Neuronal stem cell (in vitro differentiated cells): ENCODE data around the gene HTR7.
A peak's percentile ranks its signal among the peaks of the same experiment; 100 is the strongest.

Source experiments
- DNase-seq: peaks from one replicate; pipeline ENCODE4 v3.0.0-alpha.2; 2013; ENCODE audit warnings: low spot score
- H2AFZ ChIP-seq: one replicate; pipeline ENCODE4 v1.6.1; 2013; ENCODE audit warnings: mild to moderate bottlenecking, low read length, inconsistent platforms
- H2AK5ac ChIP-seq: 2 replicates; pipeline ENCODE4 v1.6.1; 2013; ENCODE audit warnings: low read depth, mild to moderate bottlenecking, inconsistent platforms, low read length, moderate library complexity, mixed read lengths
- H2BK120ac ChIP-seq: 2 replicates; pipeline ENCODE4 v1.6.1; 2013; ENCODE audit warnings: low read depth, mild to moderate bottlenecking, inconsistent platforms, low read length, moderate library complexity, mixed read lengths
- H2BK12ac ChIP-seq: one replicate; pipeline ENCODE4 v1.6.1; 2013; ENCODE audit warnings: low read length, inconsistent platforms
- H2BK15ac ChIP-seq: 2 replicates; pipeline ENCODE4 v1.6.1; 2013; ENCODE audit warnings: mild to moderate bottlenecking, low read length, inconsistent platforms, mixed read lengths
- H2BK5ac ChIP-seq: one replicate; pipeline ENCODE4 v1.6.1; 2013; ENCODE audit warnings: inconsistent platforms, mild to moderate bottlenecking, low read length, moderate library complexity
- H3K14ac ChIP-seq: one replicate; pipeline ENCODE4 v1.6.1; 2013; ENCODE audit warnings: low read length, inconsistent platforms
- H3K18ac ChIP-seq: 2 replicates; pipeline ENCODE4 v1.6.1; 2013; ENCODE audit warnings: low read length, inconsistent platforms
- H3K23ac ChIP-seq: 2 replicates; pipeline ENCODE4 v1.6.1; 2013; ENCODE audit warnings: low read depth, mild to moderate bottlenecking, mixed read lengths, low read length, inconsistent platforms; ENCODE audit not compliant: poor library complexity
- H3K27ac ChIP-seq: replicated peaks from 3 replicates; pipeline ENCODE4 v1.5.1; 2013; ENCODE audit warnings: low read length, inconsistent platforms
- H3K27me3 ChIP-seq, 3 experiments: 2 replicates each; pipeline ENCODE4 v1.6.1; 2013; ENCODE audit warnings: low read length in 3 of 3, mild to moderate bottlenecking in 2 of 3, inconsistent platforms in 1 of 3, low read depth in 1 of 3, mixed read lengths in 1 of 3, moderate library complexity in 1 of 3; ENCODE audit not compliant: control insufficient read depth in 3 of 3, insufficient read depth in 3 of 3
- H3K36me3 ChIP-seq, 2 donors: replicated peaks in 1 of 2; 2 replicates each; pipeline ENCODE4 v1.6.1; 2013; ENCODE audit warnings: low read length in 2 of 2; ENCODE audit not compliant: control insufficient read depth in 2 of 2, insufficient read depth in 2 of 2
- H3K4ac ChIP-seq: 2 replicates; pipeline ENCODE4 v1.6.1; 2013; ENCODE audit warnings: inconsistent platforms, mild to moderate bottlenecking, low read length, moderate library complexity
- H3K4me1 ChIP-seq, 2 donors: 1 replicate in 1 of 2; 2 replicates in 1 of 2; pipeline ENCODE4 v1.6.1; 2013; ENCODE audit warnings: low read length in 2 of 2, low read depth in 1 of 2; ENCODE audit not compliant: control insufficient read depth in 2 of 2, insufficient read depth in 1 of 2
- H3K4me2 ChIP-seq: one replicate; pipeline ENCODE4 v1.6.1; 2013; ENCODE audit warnings: mild to moderate bottlenecking, low read length, inconsistent platforms; ENCODE audit not compliant: insufficient read depth, poor library complexity, severe bottlenecking
- H3K4me3 ChIP-seq, 2 donors: 2 replicates each; pipeline ENCODE4 v1.5.1; 2013; ENCODE audit warnings: low read length in 2 of 2, mild to moderate bottlenecking in 2 of 2, inconsistent platforms in 1 of 2, moderate library complexity in 1 of 2
- H3K79me1 ChIP-seq: one replicate; pipeline ENCODE4 v1.6.1; 2013; ENCODE audit warnings: low read depth, mild to moderate bottlenecking, inconsistent platforms, low read length, moderate library complexity
- H3K9ac ChIP-seq: one replicate; pipeline ENCODE4 v1.6.1; 2013; ENCODE audit warnings: mild to moderate bottlenecking, low read depth, low read length, inconsistent platforms; ENCODE audit not compliant: poor library complexity
- H3K9me3 ChIP-seq, 2 donors: replicated peaks in 1 of 2; 2 replicates each; pipeline versions ENCODE3 to v1.6.1; 2013; ENCODE audit warnings: low read length in 2 of 2, mild to moderate bottlenecking in 2 of 2, inconsistent platforms in 1 of 2, low read depth in 1 of 2, mixed read lengths in 1 of 2, moderate library complexity in 1 of 2; ENCODE audit not compliant: control insufficient read depth in 2 of 2, insufficient read depth in 1 of 2
- H4K8ac ChIP-seq: one replicate; pipeline ENCODE4 v1.6.1; 2013; ENCODE audit warnings: low read depth, mild to moderate bottlenecking, inconsistent platforms, low read length, moderate library complexity
- H4K91ac ChIP-seq: one replicate; pipeline ENCODE4 v1.6.1; 2013; ENCODE audit warnings: low read length, low read depth, mild to moderate bottlenecking, inconsistent platforms; ENCODE audit not compliant: poor library complexity
- WGBS, 2 donors: extraction: QIAGEN DNeasy Blood & Tissue Kit; methylation state at CpG; one replicate each; pipeline ENCODE4 v1.1.7; 2013; ENCODE audit warnings: missing lambda C conversion rate in 2 of 2, mixed read lengths in 1 of 2; ENCODE audit not compliant: insufficient read length in 2 of 2, insufficient replicate concordance in 1 of 2; ENCODE audit errors: extremely low coverage in 2 of 2; 5-methylcytosine and 5-hydroxymethylcytosine counted together

HTR7 gene

GRCh38 chr10:90859321-90859751, 1.5 kb upstream of the HTR7 start:
- peaks cover 8 to 81% (median 22%) of the 10 kb centered on the region in 3 experiments for H3K27me3 ChIP-seq
- H3K36me3 ChIP-seq, result no peaks in the 10 kb centered on the region
- no peak overlapping the region for H3K4ac ChIP-seq
- no peak overlapping the region for H4K91ac ChIP-seq
- H3K18ac ChIP-seq, result no peak overlapping the region
- H3K4me3 ChIP-seq, result no peak overlapping the region
- no peak overlapping the region for H2BK120ac ChIP-seq
- H2AK5ac ChIP-seq, result no peak overlapping the region
- no peak overlapping the region for H4K8ac ChIP-seq
- H2AFZ ChIP-seq, result no peak overlapping the region
- H3K4me2 ChIP-seq, result no peak overlapping the region
- H3K27ac ChIP-seq, result no peak overlapping the region
- no peak overlapping the region for H2BK12ac ChIP-seq
- no peaks in the 10 kb centered on the region for H3K9me3 ChIP-seq
- H3K9ac ChIP-seq, result no peak overlapping the region
- WGBS, 2 donors, result no CpG with 5 or more reads among the region's 5 CpGs
- H3K14ac ChIP-seq, result no peak overlapping the region
- no peak overlapping the region for H3K23ac ChIP-seq
- H2BK5ac ChIP-seq, result no peak overlapping the region
- H3K79me1 ChIP-seq, result no peaks in the 10 kb centered on the region
- no peak overlapping the region for H2BK15ac ChIP-seq
- peaks cover 0 to 5% of the 10 kb centered on the region in 2 donors for H3K4me1 ChIP-seq
- DNase-seq, result no peak

GRCh38 chr10:90858461-90858968, 676 bp upstream of the HTR7 start:
- no peak overlapping the region for H3K9ac ChIP-seq
- no peak overlapping the region for H4K8ac ChIP-seq

GRCh38 chr10:90856964-90857634, 740 bp downstream of the HTR7 start:
- H4K91ac ChIP-seq, result no peak overlapping the region
- peak overlapping the region; percentile 92 for H3K4me2 ChIP-seq
- no peak overlapping the region for H3K27ac ChIP-seq
- peaks cover 8 to 80% (median 22%) of the 10 kb centered on the region in 3 experiments for H3K27me3 ChIP-seq
- H3K4me1 ChIP-seq, result peaks cover 0 to 5% of the 10 kb centered on the region in 2 donors
- H2BK5ac ChIP-seq, result peak overlapping the region; percentile 39
- peak overlapping the region; percentile 49 to 93 for H3K4me3 ChIP-seq
- H4K8ac ChIP-seq, result no peak overlapping the region
- H2AK5ac ChIP-seq, result no peak overlapping the region
- H3K23ac ChIP-seq, result peak overlapping the region; percentile 92
- H3K36me3 ChIP-seq, result no peaks in the 10 kb centered on the region
- H2BK120ac ChIP-seq, result no peak overlapping the region
- H2BK12ac ChIP-seq, result no peak overlapping the region
- H3K18ac ChIP-seq, result peak overlapping the region; percentile 76
- no peaks in the 10 kb centered on the region for H3K9me3 ChIP-seq
- WGBS, 2 donors, result no CpG with 5 or more reads among the region's 59 CpGs
- peak overlapping the region; percentile 96 for H2AFZ ChIP-seq
- H3K4ac ChIP-seq, result no peak overlapping the region
- no peaks in the 10 kb centered on the region for H3K79me1 ChIP-seq
- peak overlapping the region; percentile 71 for H3K14ac ChIP-seq
- H2BK15ac ChIP-seq, result no peak overlapping the region
- H3K9ac ChIP-seq, result peak overlapping the region; percentile 81
- DNase-seq, result no peak

More at GRCh38 chr10:90858461-90858968, 676 bp upstream of the HTR7 start:
- H2AK5ac ChIP-seq, result no peak overlapping the region
- no peak overlapping the region for H3K14ac ChIP-seq
- no peak overlapping the region for H3K27ac ChIP-seq
- no peaks in the 10 kb centered on the region for H3K36me3 ChIP-seq
- peaks cover 8 to 88% (median 22%) of the 10 kb centered on the region in 3 experiments for H3K27me3 ChIP-seq
- peaks cover 0 to 5% of the 10 kb centered on the region in 2 donors for H3K4me1 ChIP-seq
- no CpG with 5 or more reads among the region's 10 CpGs for WGBS, 2 donors
- peak overlapping the region; percentile 94 for H3K4me2 ChIP-seq
- no peak overlapping the region for H2BK12ac ChIP-seq
- no peak overlapping the region for H3K18ac ChIP-seq
- no peak overlapping the region for H3K4ac ChIP-seq
- H3K79me1 ChIP-seq, result no peaks in the 10 kb centered on the region
- H2BK120ac ChIP-seq, result no peak overlapping the region
- peak overlapping the region; percentile 96 for H2AFZ ChIP-seq
- peak overlapping the region in 1 of 2 donors; percentile 93 for H3K4me3 ChIP-seq
- no peaks in the 10 kb centered on the region for H3K9me3 ChIP-seq
- H2BK5ac ChIP-seq, result no peak overlapping the region
- no peak overlapping the region for H2BK15ac ChIP-seq
- no peak for DNase-seq
- H4K91ac ChIP-seq, result no peak overlapping the region
- H3K23ac ChIP-seq, result no peak overlapping the region

DNA sequence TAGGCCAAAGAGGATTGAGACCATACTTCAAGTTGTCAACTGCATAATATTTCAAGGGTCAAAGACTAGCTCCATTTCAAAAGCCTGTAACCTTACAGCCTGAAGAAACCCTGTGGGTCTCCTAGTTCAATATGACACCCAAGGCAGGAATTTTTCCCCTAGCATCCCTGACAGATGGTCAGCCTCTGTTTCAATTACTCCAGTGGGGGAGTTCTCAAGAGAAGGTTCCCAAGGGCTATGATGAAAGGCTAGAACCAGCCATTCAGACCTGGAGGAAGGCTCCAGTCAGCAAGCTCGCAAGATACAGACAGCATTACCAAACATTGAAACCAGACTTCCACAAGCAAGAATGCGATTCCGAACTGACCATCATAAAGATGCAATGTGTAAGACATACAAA, 1.6 kb downstream of the HTR7 start:
- H3K9me3 ChIP-seq, result no peaks in the 10 kb centered on the region
- H3K27ac ChIP-seq, result no peak overlapping the region
- no peak for DNase-seq
- no peaks in the 10 kb centered on the region for H3K36me3 ChIP-seq
- no peak overlapping the region for H3K14ac ChIP-seq
- no peak overlapping the region for H2BK12ac ChIP-seq
- no peak overlapping the region for H2BK5ac ChIP-seq
- no peak overlapping the region for H3K4me2 ChIP-seq
- no peak overlapping the region for H2AK5ac ChIP-seq
- peaks cover 0 to 5% of the 10 kb centered on the region in 2 donors for H3K4me1 ChIP-seq
- no CpG with 5 or more reads among the region's 3 CpGs for WGBS, 2 donors
- no peak overlapping the region for H3K4me3 ChIP-seq
- no peak overlapping the region for H3K18ac ChIP-seq
- no peak overlapping the region for H2BK15ac ChIP-seq
- peaks cover 8 to 72% (median 22%) of the 10 kb centered on the region in 3 experiments for H3K27me3 ChIP-seq
- H3K23ac ChIP-seq, result no peak overlapping the region
- no peak overlapping the region for H4K8ac ChIP-seq
- H4K91ac ChIP-seq, result no peak overlapping the region
- no peak overlapping the region for H2AFZ ChIP-seq
- no peak overlapping the region for H3K4ac ChIP-seq
- no peak overlapping the region for H3K9ac ChIP-seq
- H3K79me1 ChIP-seq, result no peaks in the 10 kb centered on the region
- no peak overlapping the region for H2BK120ac ChIP-seq
